Keratinocyte (primary cell): ENCODE results near the gene SURF6.
"Not testable (repeated sequence)": the region's sequence is repeated elsewhere in the genome, so short reads cannot be mapped to it uniquely, and the experiment has no call there.

Experiments used
- EZH2 ChIP-seq: IDR thresholded peaks from one replicate; pipeline ENCODE4 v1.6.1; 2012; ENCODE audit warnings: inconsistent platforms, mild to moderate bottlenecking, low read length, moderate library complexity
- TF ChIP-seq, protein P1 (sequence below), 3 experiments: IDR thresholded peaks in 1 of 3; conservative IDR thresholded peaks in 1 of 3; optimal IDR thresholded peaks in 1 of 3; 2 replicates in 2 of 3; 3 replicates in 1 of 3; pipeline versions ENCODE3 to v1.5.1; 2011; ENCODE audit warnings: low read length in 3 of 3, mild to moderate bottlenecking in 3 of 3, moderate library complexity in 2 of 3, control low read depth in 1 of 3, inconsistent platforms in 1 of 3; ENCODE audit not compliant: insufficient read depth in 2 of 3; ENCODE audit errors: extremely low read depth in 1 of 3

DNA sequence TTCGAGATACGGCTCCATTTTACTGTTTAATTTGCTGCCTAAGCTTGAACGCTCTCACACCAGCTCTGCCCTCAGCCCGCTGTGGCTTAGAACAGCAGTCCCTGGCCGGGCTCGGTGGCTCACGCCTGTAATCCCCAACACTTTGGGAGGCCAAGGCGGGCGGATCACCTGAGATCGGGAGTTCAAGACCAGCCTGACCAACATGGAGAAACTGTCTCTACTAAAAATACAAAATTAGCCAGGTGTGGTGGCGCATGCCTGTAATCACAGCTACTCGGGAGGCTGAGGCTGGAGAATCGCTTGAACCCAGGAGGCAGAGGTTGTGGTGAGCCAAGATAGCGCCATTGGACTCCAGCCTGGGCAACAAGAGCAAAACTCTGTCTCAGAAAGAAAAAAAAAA is 41.3 kb upstream of the SURF6 start:
- TF ChIP-seq, protein P1, sequence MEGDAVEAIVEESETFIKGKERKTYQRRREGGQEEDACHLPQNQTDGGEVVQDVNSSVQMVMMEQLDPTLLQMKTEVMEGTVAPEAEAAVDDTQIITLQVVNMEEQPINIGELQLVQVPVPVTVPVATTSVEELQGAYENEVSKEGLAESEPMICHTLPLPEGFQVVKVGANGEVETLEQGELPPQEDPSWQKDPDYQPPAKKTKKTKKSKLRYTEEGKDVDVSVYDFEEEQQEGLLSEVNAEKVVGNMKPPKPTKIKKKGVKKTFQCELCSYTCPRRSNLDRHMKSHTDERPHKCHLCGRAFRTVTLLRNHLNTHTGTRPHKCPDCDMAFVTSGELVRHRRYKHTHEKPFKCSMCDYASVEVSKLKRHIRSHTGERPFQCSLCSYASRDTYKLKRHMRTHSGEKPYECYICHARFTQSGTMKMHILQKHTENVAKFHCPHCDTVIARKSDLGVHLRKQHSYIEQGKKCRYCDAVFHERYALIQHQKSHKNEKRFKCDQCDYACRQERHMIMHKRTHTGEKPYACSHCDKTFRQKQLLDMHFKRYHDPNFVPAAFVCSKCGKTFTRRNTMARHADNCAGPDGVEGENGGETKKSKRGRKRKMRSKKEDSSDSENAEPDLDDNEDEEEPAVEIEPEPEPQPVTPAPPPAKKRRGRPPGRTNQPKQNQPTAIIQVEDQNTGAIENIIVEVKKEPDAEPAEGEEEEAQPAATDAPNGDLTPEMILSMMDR (optimal IDR thresholded peaks at IDR 0.05 in 1 of 3, IDR thresholded peaks at IDR 0.05 in 1 of 3, conservative IDR thresholded peaks at IDR 0.05 in 1 of 3; ENCODE audit: extremely low read depth in 1 of 3, insufficient read depth in 2 of 3, low read length in 3 of 3), result not testable (repeated sequence)
- TF ChIP-seq EZH2, result not testable (repeated sequence)
